PC-3 (cell line): ENCODE results near the gene PITPNB. TPM values are rescaled to one million over a fixed set of nuclear protein-coding genes. Genes with fewer than 3 reads are reported as not detected.

Source experiments
- ATAC-seq: fragments of 200-7000 bp; cut with Tn5 transposase; 2 replicates; pipeline ENCODE4 v1.9.1; 2020; ENCODE audit warnings: mild to moderate bottlenecking, moderate library complexity
- BruUV-seq: library from RNA; stranded (reverse); fragments of 400-500 nt; replicated peaks from 2 replicates; lab custom pipeline; 2021; lab: Mats Ljungman, UMichigan
- CTCF ChIA-PET: fragments of 300-600 bp; sonication (Branson Sonifier 250); formaldehyde crosslinking; loops from one replicate; lab custom pipeline; 2022; ENCODE audit warnings: antibody characterized with exemption; lab: Charles Lee
- POLR2A ChIA-PET: fragments of 300-600 bp; sonication (Branson Sonifier 250); formaldehyde crosslinking; loops from one replicate; lab custom pipeline; 2022; ENCODE audit warnings: antibody characterized with exemption; ENCODE audit not compliant: unreplicated experiment; lab: Charles Lee
- DNase-seq: peaks from one replicate; pipeline ENCODE4 v3.0.0-alpha.2; 2015
- H2AFZ ChIP-seq: fragments of 300-600 bp; sonication (generic); 2 replicates; pipeline ENCODE4 v1.6.0; 2016; ENCODE audit warnings: antibody characterized with exemption, low read length
- H3F3A ChIP-seq: fragments of 300-600 bp; sonication (generic); one replicate; pipeline ENCODE4 v1.6.0; 2017; ENCODE audit warnings: antibody characterized with exemption, low read length, control low read depth, mild to moderate bottlenecking; ENCODE audit not compliant: unreplicated experiment
- H3K27ac ChIP-seq: fragments of 300-600 bp; sonication (generic); 2 replicates; pipeline ENCODE4 v1.5.1; 2016; ENCODE audit warnings: mild to moderate bottlenecking, low read length
- H3K27me3 ChIP-seq: fragments of 300-600 bp; sonication (generic); 2 replicates; pipeline ENCODE4 v1.6.1; 2016; ENCODE audit warnings: low read length, mixed read lengths
- H3K36me3 ChIP-seq: fragments of 300-600 bp; sonication (generic); 2 replicates; pipeline ENCODE4 v1.6.1; 2016; ENCODE audit warnings: low read depth, mixed run types, low read length, mixed read lengths
- H3K4me1 ChIP-seq: fragments of 300-600 bp; sonication (generic); 2 replicates; pipeline ENCODE4 v1.5.1; 2016; ENCODE audit warnings: low read length; ENCODE audit not compliant: insufficient read depth
- H3K4me2 ChIP-seq: fragments of 300-600 bp; sonication (generic); 2 replicates; pipeline ENCODE4 v1.6.0; 2016; ENCODE audit warnings: low read length
- H3K4me3 ChIP-seq: fragments of 300-600 bp; sonication (generic); 2 replicates; pipeline ENCODE4 v1.5.1; 2016; ENCODE audit warnings: mild to moderate bottlenecking, low read length, mixed read lengths
- H3K79me2 ChIP-seq: fragments of 300-600 bp; sonication (generic); 2 replicates; pipeline ENCODE4 v1.6.1; 2017; ENCODE audit warnings: low read length, mixed read lengths
- H3K9ac ChIP-seq: fragments of 300-600 bp; sonication (generic); 2 replicates; pipeline ENCODE4 v1.6.0; 2016; ENCODE audit warnings: mild to moderate bottlenecking, low read length
- H3K9me2 ChIP-seq: fragments of 300-600 bp; sonication (generic); replicated peaks from 2 replicates; pipeline ENCODE4 v1.6.1; 2016; ENCODE audit warnings: mixed run types, low read length, mixed read lengths
- H3K9me3 ChIP-seq: fragments of 300-600 bp; sonication (generic); 2 replicates; pipeline ENCODE4 v1.6.1; 2016; ENCODE audit warnings: low read length, mixed read lengths
- H4K20me1 ChIP-seq: fragments of 300-600 bp; sonication (generic); 2 replicates; pipeline ENCODE4 v1.6.1; 2016; ENCODE audit warnings: low read length, mixed read lengths
- CTCF ChIP-seq: fragments of 300-600 bp; sonication (generic); conservative IDR thresholded peaks from 2 replicates; pipeline ENCODE4 v1.5.1; 2017; ENCODE audit warnings: antibody characterized with exemption, low read depth, mild to moderate bottlenecking, low read length
- EZH2 ChIP-seq: fragments of 300-600 bp; sonication (generic); IDR thresholded peaks from one replicate; pipeline ENCODE4 v1.6.1; 2017; ENCODE audit warnings: antibody characterized with exemption, mild to moderate bottlenecking, low read length; ENCODE audit not compliant: unreplicated experiment
- EZH2phosphoT487 ChIP-seq: fragments of 300-600 bp; sonication (generic); IDR thresholded peaks from 2 replicates; pipeline ENCODE4 v1.6.1; 2018; ENCODE audit warnings: mild to moderate bottlenecking, antibody characterized with exemption, low read length, borderline replicate concordance
- intact Hi-C: fragments of 100-400 bp; cut with micrococcal nuclease; formaldehyde crosslinking; loops from 2 replicates; pipeline ENCODE4 v1.9.0; 2023
- total RNA-seq: library from RNA; depleted of rRNA; stranded (reverse); fragments of >200 nt; gene quantifications from 2 replicates; pipeline ENCODE4 v1.2.3, GENCODE V29; 2014

PITPNB gene
- total RNA-seq, 1 experiment from 2014 or later, result 15.3 TPM

GRCh38 chr22:27844656-27845591 is 74.1 kb downstream of the PITPNB start:
- no peaks in the 10 kb centered on the region for H3F3A ChIP-seq
- BruUV-seq, result no TSS peak
- no peak overlapping the region for H3K4me2 ChIP-seq
- no peaks in the 10 kb centered on the region for H4K20me1 ChIP-seq
- H3K27me3 ChIP-seq, result no peaks in the 10 kb centered on the region
- CTCF ChIA-PET, result no interaction called here
- no peak for TF ChIP-seq CTCF
- H3K79me2 ChIP-seq, result no peaks in the 10 kb centered on the region
- H3K9me2 ChIP-seq, result no peaks in the 10 kb centered on the region
- no peaks in the 10 kb centered on the region; the same call in 1 of the 2 replicates for H3K36me3 ChIP-seq
- no peak overlapping the region for H3K9ac ChIP-seq
- DNase-seq (no peak), ATAC-seq (no peak)
- H3K4me3 ChIP-seq, result no peak overlapping the region
- H3K4me1 ChIP-seq, result no peaks in the 10 kb centered on the region
- no peaks in the 10 kb centered on the region for H3K9me3 ChIP-seq
- intact Hi-C loops, result no loop called here
- H2AFZ ChIP-seq, result no peak overlapping the region
- POLR2A ChIA-PET, result no interaction called here
- H3K27ac ChIP-seq, result no peak overlapping the region

GRCh38 chr22:27844256-27844655 is 74.8 kb downstream of the PITPNB start:
- no peak overlapping the region for H3K27ac ChIP-seq

More at GRCh38 chr22:27844256-27844655, 74.8 kb downstream of the PITPNB start:
- Histone ChIP-seq H3F3A (no peaks in the 10 kb centered on the region), H3K79me2 (no peaks in the 10 kb centered on the region), H3K9ac (no peak overlapping the region), H3K4me1 (no peaks in the 10 kb centered on the region), H3K9me3 (no peaks in the 10 kb centered on the region), H3K27me3 (no peaks in the 10 kb centered on the region), H3K4me3 (no peak overlapping the region), H3K4me2 (no peak overlapping the region), H3K36me3 (no peaks in the 10 kb centered on the region; the same call in 1 of the 2 replicates), H4K20me1 (no peaks in the 10 kb centered on the region), H3K9me2 (no peaks in the 10 kb centered on the region), H2AFZ (no peak overlapping the region)
- no peak for DNase-seq
- ChIA-PET CTCF (no interaction called here), POLR2A (no interaction called here)
- BruUV-seq, result no TSS peak
- no peak for TF ChIP-seq EZH2
- no peak for TF ChIP-seq EZH2phosphoT487
- no peak for TF ChIP-seq CTCF
- no peak for ATAC-seq
- intact Hi-C loops, result no loop called here
